Measurements from ENCODE around the gene SWAP70.
A peak's percentile ranks its signal among the peaks of the same experiment; 100 is the strongest.

The SWAP70 gene

DNA sequence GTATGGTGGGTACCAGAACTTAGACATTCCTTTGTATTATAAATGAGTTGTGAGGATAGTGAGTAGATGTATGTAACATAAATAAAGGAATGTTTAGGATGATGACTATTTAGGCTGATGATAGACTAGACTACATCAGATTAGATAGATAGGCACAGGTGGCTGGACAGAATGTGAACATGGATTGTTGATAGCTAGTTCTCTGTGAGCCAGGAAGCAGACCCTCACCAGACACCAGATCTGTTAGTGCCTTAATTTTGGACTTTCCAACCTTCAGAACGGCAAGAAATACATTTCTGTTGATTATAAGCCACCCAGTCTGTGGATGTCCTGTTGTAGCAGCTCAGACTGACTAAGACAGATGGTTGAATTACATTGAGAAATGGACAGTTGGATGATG, 99.4 kb downstream of the SWAP70 start:
- DNase-seq (ENCODE audit: low read depth) = no peak
- no peak overlapping the region for H3K4me3 ChIP-seq (ENCODE audit: low read depth, low read length)
- TF ChIP-seq, protein P1, sequence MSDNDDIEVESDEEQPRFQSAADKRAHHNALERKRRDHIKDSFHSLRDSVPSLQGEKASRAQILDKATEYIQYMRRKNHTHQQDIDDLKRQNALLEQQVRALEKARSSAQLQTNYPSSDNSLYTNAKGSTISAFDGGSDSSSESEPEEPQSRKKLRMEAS (IDR thresholded peaks at IDR 0.05; ENCODE audit: low read depth, low read length) = no peak
- no peak for TF ChIP-seq POLR2A (IDR thresholded peaks at IDR 0.05; ENCODE audit: extremely low read depth, insufficient read length)

DNA sequence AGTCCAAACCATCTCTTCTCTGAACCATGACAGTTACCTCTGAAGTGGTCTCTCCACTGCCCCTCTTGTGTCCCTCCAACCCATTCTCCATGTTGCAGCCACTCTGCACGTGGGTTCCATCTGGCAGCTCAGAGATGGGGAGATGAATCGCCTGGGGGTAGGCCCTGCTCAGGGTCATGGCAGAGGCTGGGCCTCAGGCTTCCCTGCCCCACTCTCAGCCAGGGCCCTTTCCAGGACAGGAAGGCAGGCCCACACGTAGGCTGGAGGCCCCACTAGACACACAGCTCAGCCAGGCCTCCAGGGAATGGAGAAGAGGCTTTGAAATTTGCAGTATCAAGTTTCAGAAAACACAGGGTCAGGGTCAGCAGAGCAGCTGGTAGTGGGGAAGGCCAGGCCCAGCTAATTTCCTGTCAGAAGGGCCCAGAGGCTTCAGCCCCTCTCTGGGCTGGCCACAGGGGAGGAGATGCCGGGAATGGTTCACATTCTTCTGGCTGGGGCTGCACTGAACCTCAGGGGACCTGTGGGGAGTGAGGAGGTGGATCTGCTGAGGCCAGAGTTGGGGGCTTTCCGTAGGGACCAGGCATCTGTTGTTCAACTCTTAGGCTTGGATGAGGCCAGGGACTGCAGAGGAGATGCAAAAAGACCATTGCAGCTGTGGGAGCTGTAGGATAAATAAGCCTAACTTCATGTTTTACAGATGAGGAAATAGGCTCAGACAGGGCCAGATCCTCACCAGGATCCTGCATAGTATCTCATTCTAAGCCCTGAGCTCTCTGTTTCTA, 101.6 kb downstream of the SWAP70 start:
- DNase-seq (ENCODE audit: low read depth) = peak; percentile 87
- no peak overlapping the region for H3K4me3 ChIP-seq (ENCODE audit: low read depth, low read length)

DNA sequence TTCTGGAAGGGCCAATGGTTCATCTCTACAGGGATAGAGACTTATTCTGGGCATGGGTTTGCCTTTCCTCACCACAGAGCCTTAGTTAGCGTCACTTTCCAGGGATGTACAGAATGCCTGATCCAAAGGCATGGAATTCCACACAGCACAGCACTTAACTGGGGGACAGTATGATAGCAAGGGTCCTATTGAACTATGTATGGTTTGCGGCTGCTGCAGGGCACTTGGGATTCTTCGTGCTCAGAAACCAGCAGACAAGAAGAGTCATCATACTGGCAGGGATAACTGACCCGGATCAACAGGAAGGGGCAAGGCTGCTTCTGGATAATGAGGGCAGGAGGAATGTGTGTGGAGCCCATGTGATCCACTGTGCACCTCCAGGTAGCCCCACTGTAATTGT, 105.7 kb downstream of the SWAP70 start:
- no peak overlapping the region for H3K4me3 ChIP-seq (ENCODE audit: low read depth, low read length)
- no peak for DNase-seq (ENCODE audit: low read depth)
- TF ChIP-seq, protein P2, sequence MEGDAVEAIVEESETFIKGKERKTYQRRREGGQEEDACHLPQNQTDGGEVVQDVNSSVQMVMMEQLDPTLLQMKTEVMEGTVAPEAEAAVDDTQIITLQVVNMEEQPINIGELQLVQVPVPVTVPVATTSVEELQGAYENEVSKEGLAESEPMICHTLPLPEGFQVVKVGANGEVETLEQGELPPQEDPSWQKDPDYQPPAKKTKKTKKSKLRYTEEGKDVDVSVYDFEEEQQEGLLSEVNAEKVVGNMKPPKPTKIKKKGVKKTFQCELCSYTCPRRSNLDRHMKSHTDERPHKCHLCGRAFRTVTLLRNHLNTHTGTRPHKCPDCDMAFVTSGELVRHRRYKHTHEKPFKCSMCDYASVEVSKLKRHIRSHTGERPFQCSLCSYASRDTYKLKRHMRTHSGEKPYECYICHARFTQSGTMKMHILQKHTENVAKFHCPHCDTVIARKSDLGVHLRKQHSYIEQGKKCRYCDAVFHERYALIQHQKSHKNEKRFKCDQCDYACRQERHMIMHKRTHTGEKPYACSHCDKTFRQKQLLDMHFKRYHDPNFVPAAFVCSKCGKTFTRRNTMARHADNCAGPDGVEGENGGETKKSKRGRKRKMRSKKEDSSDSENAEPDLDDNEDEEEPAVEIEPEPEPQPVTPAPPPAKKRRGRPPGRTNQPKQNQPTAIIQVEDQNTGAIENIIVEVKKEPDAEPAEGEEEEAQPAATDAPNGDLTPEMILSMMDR (IDR thresholded peaks at IDR 0.05; ENCODE audit: low read depth, low read length) = no peak
- TF ChIP-seq POLR2A (IDR thresholded peaks at IDR 0.05; ENCODE audit: extremely low read depth, insufficient read length) (no peak), MYC (IDR thresholded peaks at IDR 0.05; ENCODE audit: low read depth, low read length) (no peak)
- TF ChIP-seq, protein P1 (IDR thresholded peaks at IDR 0.05; ENCODE audit: low read depth, low read length) = no peak

More for the DNA sequence above, 101.6 kb downstream of the SWAP70 start:
- TF ChIP-seq, protein P1 (IDR thresholded peaks at IDR 0.05; ENCODE audit: low read depth, low read length) = no peak
- TF ChIP-seq MYC (IDR thresholded peaks at IDR 0.05; ENCODE audit: low read depth, low read length) = 0 out of 2 replicates have a peak, but pooled peaks have one; percentile 4

DNA sequence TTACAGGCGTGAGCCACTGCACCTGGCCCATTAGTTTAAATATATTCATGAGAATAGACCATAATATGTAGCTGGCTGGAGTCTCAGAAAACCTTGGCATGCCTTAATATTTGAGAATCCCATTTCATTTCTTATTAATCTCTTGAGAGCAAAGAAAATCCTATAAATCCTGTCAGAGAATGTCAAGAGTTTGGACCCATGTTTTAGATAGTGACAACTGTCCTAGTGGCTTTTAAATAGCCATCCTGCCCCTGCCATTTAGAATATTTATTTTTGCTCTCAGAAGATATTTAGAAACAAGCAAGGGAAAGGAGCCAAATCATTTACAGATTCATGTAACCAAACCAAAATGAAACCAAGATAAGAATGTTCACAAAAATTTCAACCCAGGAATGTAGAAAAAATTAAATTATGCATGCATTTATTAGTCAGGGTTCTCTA, 107.2 kb downstream of the SWAP70 start:
- no peak overlapping the region for H3K4me3 ChIP-seq (ENCODE audit: low read depth, low read length)
- no peak for TF ChIP-seq MYC (IDR thresholded peaks at IDR 0.05; ENCODE audit: low read depth, low read length)
- TF ChIP-seq, protein P2 (IDR thresholded peaks at IDR 0.05; ENCODE audit: low read depth, low read length) = no peak
- no peak for TF ChIP-seq POLR2A (IDR thresholded peaks at IDR 0.05; ENCODE audit: extremely low read depth, insufficient read length)
- TF ChIP-seq, protein P1 (IDR thresholded peaks at IDR 0.05; ENCODE audit: low read depth, low read length) = no peak
- no peak for DNase-seq (ENCODE audit: low read depth)

DNA sequence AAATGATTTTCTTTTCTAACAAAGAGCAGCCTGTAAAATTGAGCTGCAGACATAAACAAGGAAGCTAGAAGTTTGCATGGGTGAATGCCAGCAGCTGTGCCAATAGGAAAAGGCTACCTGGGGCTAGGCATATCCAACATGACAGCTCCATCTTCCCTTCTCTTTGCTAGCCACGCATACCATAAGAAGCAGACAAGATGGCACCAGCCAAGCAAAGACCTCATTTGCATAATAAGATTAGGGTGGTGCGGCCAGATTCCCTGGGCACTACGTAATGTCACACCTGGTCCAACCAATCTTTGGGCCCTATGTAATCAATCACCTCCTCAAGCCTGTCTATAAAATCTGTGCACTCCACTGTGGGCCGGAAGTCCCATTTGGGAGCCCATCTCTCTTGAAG, 108.3 kb downstream of the SWAP70 start:
- H3K4me3 ChIP-seq (ENCODE audit: low read depth, low read length) = no peak overlapping the region
- TF ChIP-seq, protein P2 (IDR thresholded peaks at IDR 0.05; ENCODE audit: low read depth, low read length) = no peak
- TF ChIP-seq POLR2A (IDR thresholded peaks at IDR 0.05; ENCODE audit: extremely low read depth, insufficient read length) = no peak
- TF ChIP-seq MYC (IDR thresholded peaks at IDR 0.05; ENCODE audit: low read depth, low read length) = no peak
- TF ChIP-seq, protein P1 (IDR thresholded peaks at IDR 0.05; ENCODE audit: low read depth, low read length) = no peak
- DNase-seq (ENCODE audit: low read depth) = no peak

DNA sequence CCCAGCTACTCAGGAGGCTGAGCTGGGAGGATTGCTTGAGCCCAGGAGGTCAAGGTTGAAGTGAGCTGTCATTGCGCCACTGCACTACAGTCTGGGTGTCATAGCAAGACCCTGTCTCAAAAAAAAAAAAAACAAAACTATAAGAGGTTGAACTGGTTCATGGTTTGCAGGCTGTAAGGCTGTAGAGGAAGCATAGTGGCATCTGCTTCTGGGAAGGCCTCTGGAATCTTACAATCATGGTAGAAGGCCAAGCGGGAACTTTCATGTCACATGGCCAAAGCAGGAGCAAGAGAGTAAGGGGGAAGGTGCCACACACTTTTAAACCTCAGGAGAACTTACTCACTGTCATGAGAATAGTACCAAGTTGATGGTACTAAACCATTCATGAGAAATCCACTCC, 109.6 kb downstream of the SWAP70 start:
- H3K4me3 ChIP-seq (ENCODE audit: low read depth, low read length) = no peak overlapping the region
- no peak for TF ChIP-seq MYC (IDR thresholded peaks at IDR 0.05; ENCODE audit: low read depth, low read length)
- no peak for DNase-seq (ENCODE audit: low read depth)

DNA sequence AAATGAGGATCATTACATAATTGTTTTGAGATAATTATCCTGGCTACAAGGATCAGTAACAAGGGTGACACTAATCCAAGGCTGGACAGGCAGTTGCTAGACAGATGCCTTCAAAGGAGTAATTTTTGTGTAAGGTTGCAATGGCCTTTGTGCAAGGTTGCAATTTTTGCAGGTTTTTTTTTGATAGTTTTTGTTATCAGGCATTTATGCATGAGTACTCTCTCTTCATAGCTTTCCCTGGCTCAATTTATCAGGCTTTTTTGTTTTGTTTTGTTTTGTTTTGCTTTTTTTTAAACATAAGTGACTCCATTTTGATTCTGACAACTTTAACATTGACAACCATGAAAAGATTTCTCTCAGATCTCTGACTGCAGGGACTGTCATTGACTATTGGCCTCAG, 110.2 kb downstream of the SWAP70 start:
- no peak for DNase-seq (ENCODE audit: low read depth)
- TF ChIP-seq POLR2A (IDR thresholded peaks at IDR 0.05; ENCODE audit: extremely low read depth, insufficient read length) = no peak
- TF ChIP-seq, protein P1 (IDR thresholded peaks at IDR 0.05; ENCODE audit: low read depth, low read length) = no peak
- TF ChIP-seq MYC (IDR thresholded peaks at IDR 0.05; ENCODE audit: low read depth, low read length) = no peak
- TF ChIP-seq, protein P2 (IDR thresholded peaks at IDR 0.05; ENCODE audit: low read depth, low read length) = no peak
- H3K4me3 ChIP-seq (ENCODE audit: low read depth, low read length) = no peak overlapping the region
